NB4 (cell line): ENCODE results near the gene PLA2G4B.

Source experiments
- DNase-seq: peaks from one replicate; pipeline ENCODE4 v3.0.0; 2010; ENCODE audit warnings: low read depth
- H3K4me3 ChIP-seq: one replicate; pipeline ENCODE4 v1.5.1; 2011; ENCODE audit warnings: mild to moderate bottlenecking, low read depth, low read length, moderate library complexity
- CTCF ChIP-seq: IDR thresholded peaks from one replicate; pipeline ENCODE4 v1.5.1; 2012; ENCODE audit warnings: low read depth, low read length
- MAX ChIP-seq: IDR thresholded peaks from 2 replicates; pipeline ENCODE4 v1.6.1; 2011; ENCODE audit warnings: low read depth, low read length
- MYC ChIP-seq: IDR thresholded peaks from 2 replicates; pipeline ENCODE4 v1.6.1; 2011; ENCODE audit warnings: low read depth, low read length
- POLR2A ChIP-seq: IDR thresholded peaks from 2 replicates; pipeline ENCODE4 v1.6.1; 2011; ENCODE audit warnings: mild to moderate bottlenecking; ENCODE audit not compliant: insufficient read length; ENCODE audit errors: extremely low read depth

The PLA2G4B gene

GRCh38 chr15:41895491-41895890 lies 56.8 kb downstream of the PLA2G4B start:
- H3K4me3 ChIP-seq: no peak overlapping the region
- TF ChIP-seq CTCF (no peak), MAX (no peak), MYC (no peak), POLR2A (no peak)
- no peak for DNase-seq

GRCh38 chr15:41895957-41896356 lies 57.3 kb downstream of the PLA2G4B start:
- DNase-seq: no peak
- H3K4me3 ChIP-seq: no peak overlapping the region
- no peak for TF ChIP-seq POLR2A
- TF ChIP-seq MAX: no peak
- TF ChIP-seq CTCF: no peak
- TF ChIP-seq MYC: no peak

- no peak for DNase-seq
- H3K4me3 ChIP-seq: no peak overlapping the region
- TF ChIP-seq MYC (no peak), MAX (no peak), POLR2A (no peak), CTCF (no peak)
Observed at GRCh38 chr15:41896566-41896965, 57.9 kb downstream of the PLA2G4B start.

GRCh38 chr15:41897363-41897799 lies 58.7 kb downstream of the PLA2G4B start:
- H3K4me3 ChIP-seq: no peak overlapping the region
- no peak for DNase-seq
- TF ChIP-seq MAX (no peak), POLR2A (no peak), CTCF (no peak), MYC (no peak)
